ENCODE results near the gene ANKFY1.
"Not testable (repeated sequence)": the region's sequence is repeated elsewhere in the genome, so short reads cannot be mapped to it uniquely, and the experiment has no call there.

ANKFY1 gene

GRCh38 chr17:4258867-4259266 is 4.9 kb downstream of the ANKFY1 start:
- DNase-seq: no peak

DNA sequence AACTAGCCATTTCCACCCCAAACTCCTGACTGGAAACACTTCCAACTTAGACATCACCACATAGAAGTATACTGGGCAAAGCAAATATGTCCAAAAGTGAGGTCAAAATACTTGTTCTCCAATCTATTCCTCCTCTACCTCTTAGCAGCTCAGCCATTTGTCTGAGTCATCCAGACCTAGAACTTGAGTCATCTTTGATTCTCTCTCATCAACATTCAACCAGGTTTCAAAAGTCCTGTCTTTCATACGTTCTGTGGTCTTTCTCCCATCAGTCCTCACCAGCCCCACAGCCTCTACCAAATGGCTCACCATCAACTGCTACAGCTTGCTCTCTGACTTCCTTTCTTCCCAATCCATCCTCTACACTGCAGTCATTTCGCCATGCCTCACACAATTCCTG is 6.8 kb downstream of the ANKFY1 start:
- no peak for DNase-seq

DNA sequence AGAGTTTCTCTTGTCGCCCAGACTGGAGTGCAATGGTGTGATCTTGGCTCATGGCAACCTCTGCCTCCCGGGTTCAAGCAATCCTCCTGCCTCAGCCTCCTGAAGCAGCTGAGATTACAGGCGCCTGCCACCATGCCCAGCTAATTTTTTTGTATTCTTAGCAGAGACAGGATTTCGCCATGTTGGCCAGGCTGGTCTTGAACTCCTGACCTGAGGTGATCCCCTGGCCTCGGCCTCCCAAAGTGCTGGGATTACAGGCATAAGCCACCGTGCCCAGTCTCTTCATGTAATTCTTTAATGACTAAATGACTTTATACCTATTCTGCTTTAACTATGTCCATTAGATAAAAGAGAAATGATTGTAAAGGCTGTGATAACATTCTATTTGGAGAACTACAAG is 8.5 kb downstream of the ANKFY1 start:
- not testable (repeated sequence) for DNase-seq

DNA sequence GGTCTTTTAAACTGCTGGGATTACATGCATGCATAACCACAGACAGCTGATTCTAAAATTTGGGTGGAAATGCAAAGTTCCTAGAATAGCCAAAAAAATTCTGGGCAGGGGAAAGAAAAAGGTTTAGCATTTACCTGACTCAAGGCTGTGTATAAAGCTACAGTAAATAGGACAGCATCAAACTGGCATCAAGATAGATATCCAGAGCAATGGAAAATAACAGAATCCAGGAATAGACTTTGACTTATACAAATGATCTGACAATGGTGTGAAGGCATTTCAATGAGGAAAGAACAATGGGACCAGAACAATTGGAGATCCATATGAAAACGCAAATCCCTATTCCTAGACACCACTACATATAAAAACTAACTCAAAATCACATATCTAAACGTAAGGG is 12.9 kb downstream of the ANKFY1 start:
- no peak for DNase-seq

- no peak for DNase-seq
These were observed 14.2 kb downstream of the ANKFY1 start for GRCh38 chr17:4249452-4250029.

DNA sequence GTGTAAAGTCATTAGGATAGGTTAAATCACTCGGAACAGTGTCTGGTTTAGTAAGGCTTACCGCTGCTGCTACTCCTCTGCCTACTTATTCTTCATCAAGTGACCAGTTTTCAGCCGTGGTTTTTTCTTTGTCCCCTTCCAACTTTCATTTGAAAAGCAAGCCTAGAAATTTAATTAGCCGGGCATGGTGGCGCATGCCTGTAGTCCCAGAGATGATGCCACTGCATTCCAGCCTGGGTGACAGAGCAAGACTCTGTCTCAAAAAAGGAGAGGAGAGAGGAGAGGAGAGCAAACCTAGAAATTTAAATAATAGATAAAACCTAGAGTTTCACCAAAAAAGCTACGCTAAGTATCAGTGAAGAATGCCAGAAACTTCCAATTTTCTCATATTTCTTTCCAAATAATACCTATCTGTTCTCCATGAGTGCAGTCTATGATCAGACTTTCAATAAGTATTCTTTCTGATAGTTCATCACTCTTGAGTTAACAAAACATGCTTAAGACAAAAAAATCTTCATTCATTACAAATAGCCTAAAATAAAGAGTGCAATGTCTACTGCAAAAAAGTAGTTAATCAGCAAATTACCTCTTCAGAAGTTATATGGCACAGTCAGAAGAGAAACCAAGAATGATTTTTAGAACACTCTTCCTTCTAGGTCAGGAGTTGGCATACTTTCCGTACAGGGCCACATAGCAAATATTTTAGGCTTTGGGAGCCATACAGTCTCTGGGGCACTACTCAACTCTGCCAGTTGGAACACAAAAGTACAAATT is 15.1 kb downstream of the ANKFY1 start:
- no peak for DNase-seq

DNA sequence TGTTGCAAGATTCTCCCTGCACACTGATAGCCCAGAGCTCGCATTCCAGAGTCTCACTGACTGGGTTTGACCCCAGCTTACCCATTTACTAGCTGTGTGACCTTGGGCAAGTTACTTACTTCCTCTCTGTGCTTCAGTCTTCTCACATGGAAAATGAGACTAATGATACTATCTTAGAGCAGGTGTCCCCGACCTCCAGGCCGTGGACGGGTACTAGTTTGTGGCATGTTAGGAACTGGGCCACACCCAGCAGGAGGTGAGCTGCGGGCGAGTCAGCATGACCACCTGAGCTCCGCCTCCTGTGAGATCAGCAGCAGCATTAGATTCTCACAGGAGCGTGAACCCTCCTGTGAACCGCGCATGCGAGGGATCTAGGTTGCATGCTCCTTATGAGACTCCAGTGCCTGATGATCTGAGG is 15.8 kb downstream of the ANKFY1 start:
- DNase-seq: no peak

GRCh38 chr17:4247361-4247970 is 16.3 kb downstream of the ANKFY1 start:
- no peak for DNase-seq

- DNase-seq: no peak
These were observed 17.1 kb downstream of the ANKFY1 start for GRCh38 chr17:4246674-4247073.

GRCh38 chr17:4241535-4241934 is 22.2 kb downstream of the ANKFY1 start:
- no peak for DNase-seq

- no peak for DNase-seq
These were observed 27.3 kb downstream of the ANKFY1 start for GRCh38 chr17:4236456-4236855.

GRCh38 chr17:4235372-4236279 is 28.2 kb downstream of the ANKFY1 start:
- DNase-seq: no peak

DNA sequence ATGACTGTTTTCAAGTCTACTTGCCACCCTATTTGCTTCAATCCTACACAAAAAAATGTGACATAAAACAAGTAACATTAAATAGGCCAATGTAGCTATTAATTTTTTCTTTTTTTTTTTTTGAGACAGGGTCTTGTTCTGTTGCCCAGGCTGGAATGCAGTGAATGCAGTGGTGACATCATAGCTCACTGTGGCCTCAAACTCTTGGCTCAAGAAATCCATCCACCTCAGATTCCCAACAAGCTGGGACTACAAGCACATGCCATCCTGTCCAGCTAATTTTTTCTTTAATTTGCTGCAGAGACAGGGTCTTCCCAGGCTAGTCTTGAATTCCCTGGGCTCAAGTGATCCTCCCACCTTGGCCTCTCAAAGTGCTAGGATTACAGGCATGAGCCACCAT is 29.4 kb downstream of the ANKFY1 start:
- no peak for DNase-seq

DNA sequence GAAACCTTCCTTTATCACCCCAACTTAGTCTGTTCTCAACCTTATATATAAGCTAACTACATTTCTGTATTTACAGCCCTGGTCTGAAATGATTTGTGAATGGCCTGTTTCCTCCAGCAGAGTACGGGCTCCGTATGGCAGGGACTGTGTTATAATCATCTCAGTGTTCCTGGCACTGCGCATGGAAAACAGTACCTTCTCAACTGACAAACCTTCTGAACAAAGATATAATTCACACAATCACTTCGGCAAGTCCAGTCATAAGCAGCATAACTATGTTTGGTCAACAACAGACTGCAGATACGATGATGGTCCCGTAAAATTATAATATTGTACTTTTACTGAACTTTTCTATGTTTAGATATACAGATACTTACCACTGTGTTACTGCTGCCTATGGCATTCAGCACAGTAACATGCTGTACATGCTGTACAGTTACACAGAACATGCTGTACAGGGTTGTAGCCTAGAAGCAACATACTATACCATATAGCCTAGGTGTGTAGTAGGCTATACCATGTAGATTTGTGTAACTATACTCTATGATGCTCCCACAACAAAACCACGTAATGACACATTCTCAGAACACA is 30.0 kb downstream of the ANKFY1 start:
- DNase-seq: no peak

GRCh38 chr17:4232168-4232813 is 31.5 kb downstream of the ANKFY1 start:
- no peak for DNase-seq

DNA sequence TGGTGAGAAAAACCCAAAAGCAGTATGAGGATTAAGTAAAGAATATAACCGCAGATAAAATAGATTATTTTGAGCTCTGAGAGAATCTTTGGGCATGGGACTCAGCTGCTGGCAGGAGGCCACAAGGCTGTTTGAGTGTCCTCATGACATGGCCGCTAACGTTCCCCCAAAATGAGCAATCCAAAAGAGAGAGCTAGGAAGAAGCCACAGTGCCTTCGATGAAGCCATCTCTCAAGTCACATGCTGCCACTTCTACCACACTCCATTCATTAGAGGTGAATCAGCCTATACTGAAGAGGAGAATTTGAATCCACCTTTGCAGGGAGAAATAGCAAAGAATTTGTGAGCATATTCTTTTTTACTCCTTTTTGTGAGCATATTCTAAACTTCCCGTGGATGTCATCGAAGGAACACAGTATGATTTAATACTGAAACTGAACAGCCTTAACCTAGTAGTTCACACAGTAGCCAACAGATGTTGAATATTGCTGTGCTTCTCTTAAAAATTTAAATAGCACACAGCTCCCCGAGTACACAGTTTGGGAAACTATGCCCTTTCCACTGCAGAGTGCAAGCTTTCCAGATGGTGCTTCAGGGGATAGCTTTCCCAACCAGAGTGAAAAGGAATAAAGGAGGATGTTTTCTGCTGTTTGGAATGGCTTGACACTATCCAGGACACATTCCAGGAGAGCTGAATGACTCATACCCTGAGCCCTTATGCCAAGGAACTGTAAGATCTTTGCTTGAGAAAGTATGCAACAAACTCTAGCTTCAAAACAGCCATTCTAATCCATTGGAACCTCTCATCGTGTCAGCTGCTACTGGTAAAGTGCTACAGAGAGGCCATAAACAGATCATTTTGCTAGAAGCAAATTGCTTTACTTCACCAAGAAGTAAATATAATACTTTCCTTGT is 33.9 kb downstream of the ANKFY1 start:
- no peak for DNase-seq

DNA sequence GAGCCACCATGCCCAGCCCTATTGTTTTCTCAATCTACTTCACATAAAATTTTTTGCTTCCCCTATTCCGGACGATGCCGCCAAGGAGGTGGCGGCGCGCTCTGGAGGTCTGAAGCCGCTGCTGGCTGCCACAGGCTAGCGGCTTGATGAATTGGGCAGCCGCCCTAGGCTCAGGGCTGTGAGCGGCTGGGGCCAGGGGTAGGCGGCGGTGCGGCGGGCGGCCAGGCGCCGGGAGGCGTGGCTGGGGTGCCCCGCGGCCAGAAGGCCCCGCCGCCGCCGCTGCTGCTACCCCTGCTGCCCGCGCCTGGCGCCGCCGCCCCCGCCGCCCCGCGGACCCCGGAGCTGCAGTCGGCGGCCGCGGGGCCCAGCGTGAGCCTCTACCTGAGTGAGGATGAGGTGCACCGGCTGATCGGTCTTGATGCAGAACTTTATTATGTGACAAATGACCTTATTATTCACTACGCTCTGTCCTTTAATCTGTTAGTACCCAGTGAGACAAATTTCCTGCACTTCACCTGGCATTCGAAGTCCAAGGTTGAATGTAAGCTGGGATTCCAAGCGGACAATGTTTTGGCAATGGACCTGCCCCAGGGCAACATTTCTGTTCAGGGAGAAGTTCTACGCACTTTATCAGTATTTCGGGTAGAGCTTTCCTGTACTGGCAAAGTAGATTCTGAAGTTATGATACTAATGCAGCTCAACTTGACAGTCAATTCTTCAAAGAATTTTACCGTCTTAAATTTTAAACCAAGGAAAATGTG is 41.7 kb downstream of the ANKFY1 start:
- no peak for DNase-seq

- no peak for DNase-seq
These were observed 42.6 kb downstream of the ANKFY1 start for GRCh38 chr17:4221163-4221562.

GRCh38 chr17:4220655-4221054 is 43.1 kb downstream of the ANKFY1 start:
- no peak for DNase-seq

DNA sequence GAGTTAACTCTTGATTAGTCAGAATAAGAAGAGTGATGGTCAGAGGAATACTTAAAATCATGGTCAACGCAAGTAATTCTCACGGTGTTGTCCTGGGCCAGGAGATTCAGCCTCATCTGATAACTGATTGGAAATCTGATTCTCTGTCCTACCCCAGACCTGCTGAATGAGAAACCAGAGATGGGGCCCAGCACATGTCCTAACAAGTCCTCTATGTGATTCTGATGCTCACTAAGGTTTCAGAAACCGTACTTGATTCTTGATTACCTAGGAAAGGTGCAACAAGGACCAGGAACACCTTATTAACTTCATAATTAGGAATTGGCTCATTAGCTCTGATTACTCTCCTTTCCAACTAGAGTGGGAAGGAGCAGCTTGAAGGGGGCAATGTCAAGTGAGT is 44.5 kb downstream of the ANKFY1 start:
- no peak for DNase-seq

All from GDM1 (cell line).